H9 (cell line): ENCODE data around the gene MRI1. TPM values are rescaled to one million over a fixed set of nuclear protein-coding genes. Genes with fewer than 3 reads are reported as not detected.

ENCODE experiments used
- DNase-seq: peaks from one replicate; pipeline ENCODE4 v3.0.0-alpha.2; 2017
- H2AFZ ChIP-seq: one replicate; pipeline ENCODE4 v1.6.1; 2013; ENCODE audit warnings: mild to moderate bottlenecking, low read length, control low read depth, moderate library complexity
- H2AK5ac ChIP-seq: 2 replicates; pipeline ENCODE4 v1.6.1; 2013; ENCODE audit warnings: low read length, control low read depth, mixed read lengths; ENCODE audit not compliant: insufficient read length
- H2BK120ac ChIP-seq: one replicate; pipeline ENCODE4 v1.6.1; 2013; ENCODE audit warnings: low read depth, mild to moderate bottlenecking, low read length, control low read depth, inconsistent platforms; ENCODE audit not compliant: poor library complexity, severe bottlenecking
- H2BK12ac ChIP-seq: 2 replicates; pipeline ENCODE4 v1.6.1; 2013; ENCODE audit warnings: low read length, control low read depth, mixed read lengths, low read depth; ENCODE audit not compliant: insufficient read length
- H2BK15ac ChIP-seq: 2 replicates; pipeline ENCODE4 v1.6.1; 2013; ENCODE audit warnings: low read depth, low read length, control low read depth
- H2BK20ac ChIP-seq: one replicate; pipeline ENCODE4 v1.6.1; 2013; ENCODE audit warnings: low read depth, mild to moderate bottlenecking, low read length, control low read depth, inconsistent platforms; ENCODE audit not compliant: poor library complexity, severe bottlenecking
- H2BK5ac ChIP-seq: 2 replicates; pipeline ENCODE4 v1.6.1; 2013; ENCODE audit warnings: low read length, control low read depth, mixed read lengths; ENCODE audit not compliant: insufficient read length
- H3K14ac ChIP-seq: 2 replicates; pipeline ENCODE4 v1.6.1; 2013; ENCODE audit warnings: low read length, control low read depth; ENCODE audit not compliant: insufficient read depth
- H3K18ac ChIP-seq: 2 replicates; pipeline ENCODE4 v1.6.1; 2013; ENCODE audit warnings: low read depth, mild to moderate bottlenecking, mixed read lengths, low read length, control low read depth; ENCODE audit not compliant: insufficient read length
- H3K23ac ChIP-seq: 2 replicates; pipeline ENCODE4 v1.6.1; 2013; ENCODE audit warnings: low read length, control low read depth, mixed read lengths, low read depth; ENCODE audit not compliant: insufficient read length
- H3K23me2 ChIP-seq: 2 replicates; pipeline ENCODE4 v1.6.1; 2013; ENCODE audit warnings: low read depth, mild to moderate bottlenecking, mixed read lengths, low read length, control low read depth; ENCODE audit not compliant: insufficient read length, poor library complexity, severe bottlenecking
- H3K27ac ChIP-seq: 2 replicates; pipeline ENCODE4 v1.5.1; 2013; ENCODE audit warnings: low read length, control low read depth, mixed read lengths, low read depth; ENCODE audit not compliant: insufficient read length
- H3K27me3 ChIP-seq: 2 replicates; pipeline ENCODE4 v1.6.1; 2013; ENCODE audit warnings: low read length, control low read depth, inconsistent platforms; ENCODE audit not compliant: insufficient read depth
- H3K4ac ChIP-seq: 2 replicates; pipeline ENCODE4 v1.6.1; 2013; ENCODE audit warnings: low read depth, mild to moderate bottlenecking, control low read depth, inconsistent platforms, low read length, moderate library complexity
- H3K4me1 ChIP-seq: 2 replicates; pipeline ENCODE4 v1.6.1; 2013; ENCODE audit warnings: low read length, control low read depth, inconsistent platforms; ENCODE audit not compliant: insufficient read depth
- H3K4me2 ChIP-seq: 2 replicates; pipeline ENCODE4 v1.6.1; 2013; ENCODE audit warnings: low read length, control low read depth, mixed read lengths; ENCODE audit not compliant: insufficient read length, insufficient read depth
- H3K56ac ChIP-seq: 2 replicates; pipeline ENCODE4 v1.6.1; 2013; ENCODE audit warnings: low read depth, mild to moderate bottlenecking, mixed read lengths, low read length, control low read depth; ENCODE audit not compliant: insufficient read length
- H3K79me1 ChIP-seq: 2 replicates; pipeline ENCODE4 v1.6.1; 2013; ENCODE audit warnings: low read depth, mild to moderate bottlenecking, moderate library complexity, low read length, control low read depth, inconsistent platforms; ENCODE audit not compliant: insufficient read depth, poor library complexity, severe bottlenecking
- H3K79me2 ChIP-seq: 2 replicates; pipeline ENCODE4 v1.6.1; 2013; ENCODE audit warnings: low read length, control low read depth, inconsistent platforms; ENCODE audit not compliant: insufficient read depth
- H3K9ac ChIP-seq: 2 replicates; pipeline ENCODE4 v1.6.1; 2013; ENCODE audit warnings: low read length, control low read depth, mixed read lengths; ENCODE audit not compliant: insufficient read length; ENCODE audit errors: extremely low read depth
- H3K9me3 ChIP-seq: one replicate; pipeline ENCODE4 v1.6.1; 2013; ENCODE audit warnings: low read depth, low read length, inconsistent platforms; ENCODE audit not compliant: control insufficient read depth
- H3T11ph ChIP-seq: one replicate; pipeline ENCODE4 v1.6.1; 2013; ENCODE audit warnings: mild to moderate bottlenecking, low read length, control low read depth, inconsistent platforms
- H4K20me1 ChIP-seq: one replicate; pipeline ENCODE4 v1.6.1; 2013; ENCODE audit not compliant: control insufficient read depth, insufficient read length, insufficient read depth
- H4K5ac ChIP-seq: 2 replicates; pipeline ENCODE4 v1.6.1; 2013; ENCODE audit warnings: low read depth, mild to moderate bottlenecking, mixed read lengths, low read length, control low read depth; ENCODE audit not compliant: insufficient read length
- H4K8ac ChIP-seq: replicated peaks from 2 replicates; pipeline ENCODE4 v1.6.1; 2013; ENCODE audit warnings: low read length, control low read depth, mixed read lengths, low read depth; ENCODE audit not compliant: insufficient read length
- H4K91ac ChIP-seq: 2 replicates; pipeline ENCODE4 v1.6.1; 2013; ENCODE audit warnings: low read depth, mild to moderate bottlenecking, moderate library complexity, mixed read lengths, low read length, control low read depth; ENCODE audit not compliant: insufficient read length
- H3K27ac Mint-ChIP-seq, 3 experiments: 2 replicates in 2 of 3; 3 replicates in 1 of 3; pipeline ENCODE4 v1.8.0; 2020 to 2021; ENCODE audit warnings: mixed read lengths in 3 of 3, mild to moderate bottlenecking in 1 of 3, moderate library complexity in 1 of 3
- H3K27me3 Mint-ChIP-seq: 2 replicates; pipeline ENCODE4 v1.8.0; 2021; ENCODE audit warnings: low read depth, mild to moderate bottlenecking, moderate library complexity, mixed read lengths
- H3K36me3 Mint-ChIP-seq, 3 experiments: 2 replicates in 2 of 3; 3 replicates in 1 of 3; pipeline ENCODE4 v1.8.0; 2020 to 2021; ENCODE audit warnings: low read depth in 3 of 3, mixed read lengths in 3 of 3; ENCODE audit not compliant: insufficient read depth in 1 of 3
- H3K4me1 Mint-ChIP-seq, 2 experiments: 2 replicates each; pipeline ENCODE4 v1.8.0; 2020; ENCODE audit warnings: mixed read lengths in 2 of 2
- H3K4me3 Mint-ChIP-seq, 2 experiments: 2 replicates in 1 of 2; 3 replicates in 1 of 2; pipeline ENCODE4 v1.8.0; 2020 to 2021; ENCODE audit warnings: mild to moderate bottlenecking in 2 of 2, mixed read lengths in 2 of 2, moderate library complexity in 1 of 2
- H3K9me3 Mint-ChIP-seq, 2 experiments: 2 replicates in 1 of 2; 3 replicates in 1 of 2; pipeline ENCODE4 v1.8.0; 2020; ENCODE audit warnings: mild to moderate bottlenecking in 2 of 2, mixed read lengths in 2 of 2, moderate library complexity in 1 of 2
- WGBS: extraction: QIAGEN DNeasy Blood & Tissue Kit; methylation state at CpG from one replicate; pipeline ENCODE4 v1.1.7; 2013; ENCODE audit warnings: missing lambda C conversion rate, low lambda C conversion rate, mixed read lengths; ENCODE audit not compliant: insufficient read length; ENCODE audit errors: extremely low coverage; 5-methylcytosine and 5-hydroxymethylcytosine counted together
- total RNA-seq: library from RNA; stranded (reverse); gene quantifications from 2 replicates; pipeline ENCODE4 v1.2.1, GENCODE V29; 2021
- TF ChIP-seq, protein P1 (sequence below): fragments of 200-600 bp; sonication (generic); conservative IDR thresholded peaks from 3 replicates; pipeline ENCODE4 v1.8.0; 2021; ENCODE audit warnings: antibody characterized with exemption, mild to moderate bottlenecking

Gene MRI1
- total RNA-seq, 1 experiment from 2014 or later, result 19.5 TPM

DNA sequence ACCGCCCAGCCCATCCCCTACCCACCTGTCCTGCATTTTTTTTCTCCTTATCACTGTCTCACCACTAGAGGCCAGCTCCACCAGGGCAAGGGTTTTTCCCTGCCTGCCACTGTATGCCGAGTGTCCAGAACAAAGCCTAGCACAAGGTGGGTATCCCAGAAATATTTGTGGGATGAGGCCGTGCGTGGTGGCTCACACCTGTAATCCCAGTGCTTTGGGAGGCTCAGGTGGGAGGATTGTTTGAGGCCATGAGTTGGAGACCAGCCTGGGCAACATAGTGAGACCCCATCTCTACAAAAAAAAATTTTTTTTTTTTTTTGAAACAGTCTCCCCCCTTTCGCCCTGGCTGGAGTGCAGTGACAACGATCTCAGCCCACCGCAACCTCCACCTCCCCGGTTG, 2.9 kb upstream of the MRI1 start:
- Histone ChIP-seq H3K23me2 (peaks cover 4% of the 10 kb centered on the region), H3K4me2 (no peak overlapping the region), H2AK5ac (no peak overlapping the region), H4K20me1 (no peaks in the 10 kb centered on the region), H3K56ac (no peak overlapping the region), H3K27me3 (no peaks in the 10 kb centered on the region), H2BK15ac (no peak overlapping the region), H2AFZ (no peak overlapping the region), H2BK12ac (no peak overlapping the region), H3K79me1 (no peaks in the 10 kb centered on the region), H2BK20ac (no peak overlapping the region), H3T11ph (no peak overlapping the region), H4K5ac (no peak overlapping the region), H2BK5ac (no peak overlapping the region), H3K23ac (no peak overlapping the region), H3K14ac (no peak overlapping the region), H3K79me2 (no peaks in the 10 kb centered on the region), H4K8ac (no peak overlapping the region), H3K27ac (no peak overlapping the region), H2BK120ac (no peak overlapping the region), H3K4me1 (no peaks in the 10 kb centered on the region; the same call in 1 of the 2 replicates), H4K91ac (no peak overlapping the region), H3K18ac (no peak overlapping the region), H3K4ac (no peak overlapping the region), H3K9ac (no peak overlapping the region), H3K9me3 (no peaks in the 10 kb centered on the region)
- Mint-ChIP-seq H3K9me3 (no peaks in the 10 kb centered on the region), H3K4me1 (peaks cover 6 to 8% of the 10 kb centered on the region in 2 experiments), H3K27ac (no peak overlapping the region), H3K36me3 (peaks cover 13 to 59% (median 56%) of the 10 kb centered on the region in 3 experiments; a peak in 6 of 7 replicates), H3K27me3 (peaks cover 1% of the 10 kb centered on the region), H3K4me3 (no peak overlapping the region)
- WGBS, result no CpG with 5 or more reads among the region's 8 CpGs
- TF ChIP-seq, protein P1, sequence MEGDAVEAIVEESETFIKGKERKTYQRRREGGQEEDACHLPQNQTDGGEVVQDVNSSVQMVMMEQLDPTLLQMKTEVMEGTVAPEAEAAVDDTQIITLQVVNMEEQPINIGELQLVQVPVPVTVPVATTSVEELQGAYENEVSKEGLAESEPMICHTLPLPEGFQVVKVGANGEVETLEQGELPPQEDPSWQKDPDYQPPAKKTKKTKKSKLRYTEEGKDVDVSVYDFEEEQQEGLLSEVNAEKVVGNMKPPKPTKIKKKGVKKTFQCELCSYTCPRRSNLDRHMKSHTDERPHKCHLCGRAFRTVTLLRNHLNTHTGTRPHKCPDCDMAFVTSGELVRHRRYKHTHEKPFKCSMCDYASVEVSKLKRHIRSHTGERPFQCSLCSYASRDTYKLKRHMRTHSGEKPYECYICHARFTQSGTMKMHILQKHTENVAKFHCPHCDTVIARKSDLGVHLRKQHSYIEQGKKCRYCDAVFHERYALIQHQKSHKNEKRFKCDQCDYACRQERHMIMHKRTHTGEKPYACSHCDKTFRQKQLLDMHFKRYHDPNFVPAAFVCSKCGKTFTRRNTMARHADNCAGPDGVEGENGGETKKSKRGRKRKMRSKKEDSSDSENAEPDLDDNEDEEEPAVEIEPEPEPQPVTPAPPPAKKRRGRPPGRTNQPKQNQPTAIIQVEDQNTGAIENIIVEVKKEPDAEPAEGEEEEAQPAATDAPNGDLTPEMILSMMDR, result peak; percentile 27; the same call in 1 of the 3 replicates
- DNase-seq, result no peak
